Cerebellar nuclear complex (tissue), 1 donor: ENCODE measurements around the gene GGT5.
"Not testable (repeated sequence)": the region's sequence is repeated elsewhere in the genome, so short reads cannot be mapped to it uniquely, and the experiment has no call there.

Experiments used
- DNase-seq, 2 experiments: peaks; one replicate each; lab custom pipeline; 2025; lab: John Stamatoyannopoulos, UW

GGT5 gene

GRCh38 chr22:24183321-24184031 lies 61.4 kb downstream of the GGT5 start:
- no peak for DNase-seq

- DNase-seq = not testable (repeated sequence)
These were observed 62.0 kb downstream of the GGT5 start for GRCh38 chr22:24182900-24183246.

- peak in 1 of 2 experiments; percentile 24 for DNase-seq
These were observed 62.6 kb downstream of the GGT5 start for GRCh38 chr22:24181996-24182899.

- peak; percentile 48 to 79 for DNase-seq
These were observed 63.5 kb downstream of the GGT5 start, which contains the start of gene SUSD2 for GRCh38 chr22:24181088-24181995. SUSD2 (plus strand) TSS chr22:24181487; CDS start chr22:24181520, 33 bp downstream.

- DNase-seq = no peak
These were observed 64.4 kb downstream of the GGT5 start for GRCh38 chr22:24180316-24181087.

GRCh38 chr22:24179478-24180210 lies 65.2 kb downstream of the GGT5 start:
- DNase-seq = no peak

- no peak for DNase-seq
These were observed 66.1 kb downstream of the GGT5 start for GRCh38 chr22:24178502-24179440.

- DNase-seq = no peak
These were observed 66.9 kb downstream of the GGT5 start for GRCh38 chr22:24178021-24178431.

- no peak for DNase-seq
These were observed 67.4 kb downstream of the GGT5 start for GRCh38 chr22:24177456-24177855.

- no peak for DNase-seq
These were observed 67.8 kb downstream of the GGT5 start for GRCh38 chr22:24177045-24177444.

GRCh38 chr22:24176630-24177029 lies 68.3 kb downstream of the GGT5 start:
- no peak for DNase-seq

- DNase-seq = no peak
These were observed 68.8 kb downstream of the GGT5 start for GRCh38 chr22:24176040-24176439.

GRCh38 chr22:24175160-24175808 lies 69.6 kb downstream of the GGT5 start:
- DNase-seq = no peak

- no peak for DNase-seq
These were observed 73.1 kb downstream of the GGT5 start for GRCh38 chr22:24171822-24172221.

- no peak for DNase-seq
These were observed 74.2 kb downstream of the GGT5 start for GRCh38 chr22:24170632-24171031.

GRCh38 chr22:24170188-24170587 lies 74.7 kb downstream of the GGT5 start:
- peak in 1 of 2 experiments; percentile 19 for DNase-seq
